PC-3 (cell line): ENCODE results near the gene KRT28. TPM values are rescaled to one million over a fixed set of nuclear protein-coding genes. Genes with fewer than 3 reads are reported as not detected.
A peak's percentile ranks its signal among the peaks of the same experiment; 100 is the strongest.

Experiments used
- ATAC-seq: fragments of 200-7000 bp; cut with Tn5 transposase; 2 replicates; pipeline ENCODE4 v1.9.1; 2020; ENCODE audit warnings: mild to moderate bottlenecking, moderate library complexity
- BruUV-seq: library from RNA; stranded (reverse); fragments of 400-500 nt; replicated peaks from 2 replicates; lab custom pipeline; 2021; lab: Mats Ljungman, UMichigan
- CTCF ChIA-PET: fragments of 300-600 bp; sonication (Branson Sonifier 250); formaldehyde crosslinking; loops from one replicate; lab custom pipeline; 2022; ENCODE audit warnings: antibody characterized with exemption; lab: Charles Lee
- POLR2A ChIA-PET: fragments of 300-600 bp; sonication (Branson Sonifier 250); formaldehyde crosslinking; loops from one replicate; lab custom pipeline; 2022; ENCODE audit warnings: antibody characterized with exemption; ENCODE audit not compliant: unreplicated experiment; lab: Charles Lee
- DNase-seq: peaks from one replicate; pipeline ENCODE4 v3.0.0-alpha.2; 2015
- H2AFZ ChIP-seq: fragments of 300-600 bp; sonication (generic); 2 replicates; pipeline ENCODE4 v1.6.0; 2016; ENCODE audit warnings: antibody characterized with exemption, low read length
- H3F3A ChIP-seq: fragments of 300-600 bp; sonication (generic); one replicate; pipeline ENCODE4 v1.6.0; 2017; ENCODE audit warnings: antibody characterized with exemption, low read length, control low read depth, mild to moderate bottlenecking; ENCODE audit not compliant: unreplicated experiment
- H3K27ac ChIP-seq: fragments of 300-600 bp; sonication (generic); 2 replicates; pipeline ENCODE4 v1.5.1; 2016; ENCODE audit warnings: mild to moderate bottlenecking, low read length
- H3K27me3 ChIP-seq: fragments of 300-600 bp; sonication (generic); 2 replicates; pipeline ENCODE4 v1.6.1; 2016; ENCODE audit warnings: low read length, mixed read lengths
- H3K36me3 ChIP-seq: fragments of 300-600 bp; sonication (generic); 2 replicates; pipeline ENCODE4 v1.6.1; 2016; ENCODE audit warnings: low read depth, mixed run types, low read length, mixed read lengths
- H3K4me1 ChIP-seq: fragments of 300-600 bp; sonication (generic); 2 replicates; pipeline ENCODE4 v1.5.1; 2016; ENCODE audit warnings: low read length; ENCODE audit not compliant: insufficient read depth
- H3K4me2 ChIP-seq: fragments of 300-600 bp; sonication (generic); 2 replicates; pipeline ENCODE4 v1.6.0; 2016; ENCODE audit warnings: low read length
- H3K4me3 ChIP-seq: fragments of 300-600 bp; sonication (generic); 2 replicates; pipeline ENCODE4 v1.5.1; 2016; ENCODE audit warnings: mild to moderate bottlenecking, low read length, mixed read lengths
- H3K79me2 ChIP-seq: fragments of 300-600 bp; sonication (generic); 2 replicates; pipeline ENCODE4 v1.6.1; 2017; ENCODE audit warnings: low read length, mixed read lengths
- H3K9ac ChIP-seq: fragments of 300-600 bp; sonication (generic); 2 replicates; pipeline ENCODE4 v1.6.0; 2016; ENCODE audit warnings: mild to moderate bottlenecking, low read length
- H3K9me2 ChIP-seq: fragments of 300-600 bp; sonication (generic); replicated peaks from 2 replicates; pipeline ENCODE4 v1.6.1; 2016; ENCODE audit warnings: mixed run types, low read length, mixed read lengths
- H3K9me3 ChIP-seq: fragments of 300-600 bp; sonication (generic); 2 replicates; pipeline ENCODE4 v1.6.1; 2016; ENCODE audit warnings: low read length, mixed read lengths
- H4K20me1 ChIP-seq: fragments of 300-600 bp; sonication (generic); 2 replicates; pipeline ENCODE4 v1.6.1; 2016; ENCODE audit warnings: low read length, mixed read lengths
- EZH2 ChIP-seq: fragments of 300-600 bp; sonication (generic); IDR thresholded peaks from one replicate; pipeline ENCODE4 v1.6.1; 2017; ENCODE audit warnings: antibody characterized with exemption, mild to moderate bottlenecking, low read length; ENCODE audit not compliant: unreplicated experiment
- EZH2phosphoT487 ChIP-seq: fragments of 300-600 bp; sonication (generic); IDR thresholded peaks from 2 replicates; pipeline ENCODE4 v1.6.1; 2018; ENCODE audit warnings: mild to moderate bottlenecking, antibody characterized with exemption, low read length, borderline replicate concordance
- intact Hi-C: fragments of 100-400 bp; cut with micrococcal nuclease; formaldehyde crosslinking; loops from 2 replicates; pipeline ENCODE4 v1.9.0; 2023
- total RNA-seq: library from RNA; depleted of rRNA; stranded (reverse); fragments of >200 nt; gene quantifications from 2 replicates; pipeline ENCODE4 v1.2.3, GENCODE V29; 2014
- TF ChIP-seq, protein P1 (sequence below): fragments of 300-600 bp; sonication (generic); conservative IDR thresholded peaks from 2 replicates; pipeline ENCODE4 v1.5.1; 2017; ENCODE audit warnings: antibody characterized with exemption, low read depth, mild to moderate bottlenecking, low read length

Gene KRT28
- total RNA-seq, 1 experiment from 2014 or later = not detected

DNA sequence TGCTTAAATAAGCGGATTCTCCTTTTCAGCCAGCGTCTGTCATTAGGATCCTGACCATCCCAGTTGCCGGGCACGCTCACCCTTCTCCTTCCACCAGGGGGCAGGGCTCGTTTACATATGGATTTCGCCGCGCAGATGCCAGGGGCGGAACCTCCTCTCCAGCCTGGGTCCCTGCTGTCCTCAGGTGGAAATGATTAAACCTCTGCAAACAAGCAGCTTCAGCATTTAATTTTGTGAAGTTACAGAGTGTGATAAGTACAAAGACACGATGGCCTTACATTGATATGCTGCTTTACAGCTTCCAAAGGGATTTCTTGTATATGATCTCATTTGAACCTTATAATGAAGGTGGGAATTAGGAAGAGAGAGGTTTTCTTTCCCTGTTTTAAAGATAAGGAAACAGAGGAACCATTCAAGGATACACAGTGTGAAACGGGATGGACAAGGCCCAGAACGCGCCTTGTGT, 3.9 kb upstream of the KRT28 start:
- H3K27ac ChIP-seq = peak overlapping the region; percentile 31; the same call in 1 of the 2 replicates
- H3K9me2 ChIP-seq = no peaks in the 10 kb centered on the region
- ChIA-PET CTCF (interaction anchor here (0.5 to 0.8 kb wide), 7 partner anchors 49 to 859 kb away, joined by 3 to 5 read pairs (median 3); no protein-coding TSS in a partner anchor), POLR2A (interaction anchor here (0.6 kb wide), 1 partner anchor 889 kb away, joined by 7 read pairs; no protein-coding TSS in a partner anchor)
- intact Hi-C loops = loop anchor here (2.0 to 10.0 kb wide), 6 partner anchors 51 to 863 kb away; partner anchors contain the start of gene KRT15
- H3F3A ChIP-seq = no peaks in the 10 kb centered on the region
- H3K36me3 ChIP-seq = no peaks in the 10 kb centered on the region
- TF ChIP-seq, protein P1, sequence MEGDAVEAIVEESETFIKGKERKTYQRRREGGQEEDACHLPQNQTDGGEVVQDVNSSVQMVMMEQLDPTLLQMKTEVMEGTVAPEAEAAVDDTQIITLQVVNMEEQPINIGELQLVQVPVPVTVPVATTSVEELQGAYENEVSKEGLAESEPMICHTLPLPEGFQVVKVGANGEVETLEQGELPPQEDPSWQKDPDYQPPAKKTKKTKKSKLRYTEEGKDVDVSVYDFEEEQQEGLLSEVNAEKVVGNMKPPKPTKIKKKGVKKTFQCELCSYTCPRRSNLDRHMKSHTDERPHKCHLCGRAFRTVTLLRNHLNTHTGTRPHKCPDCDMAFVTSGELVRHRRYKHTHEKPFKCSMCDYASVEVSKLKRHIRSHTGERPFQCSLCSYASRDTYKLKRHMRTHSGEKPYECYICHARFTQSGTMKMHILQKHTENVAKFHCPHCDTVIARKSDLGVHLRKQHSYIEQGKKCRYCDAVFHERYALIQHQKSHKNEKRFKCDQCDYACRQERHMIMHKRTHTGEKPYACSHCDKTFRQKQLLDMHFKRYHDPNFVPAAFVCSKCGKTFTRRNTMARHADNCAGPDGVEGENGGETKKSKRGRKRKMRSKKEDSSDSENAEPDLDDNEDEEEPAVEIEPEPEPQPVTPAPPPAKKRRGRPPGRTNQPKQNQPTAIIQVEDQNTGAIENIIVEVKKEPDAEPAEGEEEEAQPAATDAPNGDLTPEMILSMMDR = peak; percentile 86
- TF ChIP-seq EZH2 (no peak), EZH2phosphoT487 (no peak)
- DNase-seq = peak; percentile 82
- H3K9ac ChIP-seq = no peak overlapping the region; the same call in 1 of the 2 replicates
- no TSS peak for BruUV-seq
- no peaks in the 10 kb centered on the region for H3K9me3 ChIP-seq
- no peak overlapping the region for H3K4me3 ChIP-seq
- H3K27me3 ChIP-seq = no peaks in the 10 kb centered on the region
- peak; percentile 85 for ATAC-seq
- H2AFZ ChIP-seq = peak overlapping the region; percentile 50; the same call in 1 of the 2 replicates
- H3K4me2 ChIP-seq = peak overlapping the region; percentile 61
- H4K20me1 ChIP-seq = no peaks in the 10 kb centered on the region
- peaks cover 8% of the 10 kb centered on the region for H3K4me1 ChIP-seq
- no peaks in the 10 kb centered on the region for H3K79me2 ChIP-seq

GRCh38 chr17:40801157-40801556, 1.4 kb upstream of the KRT28 start:
- Histone ChIP-seq H3K36me3 (no peaks in the 10 kb centered on the region), H2AFZ (no peak overlapping the region), H4K20me1 (no peaks in the 10 kb centered on the region), H3F3A (no peaks in the 10 kb centered on the region), H3K27me3 (no peaks in the 10 kb centered on the region), H3K79me2 (no peaks in the 10 kb centered on the region), H3K9me3 (no peaks in the 10 kb centered on the region), H3K27ac (no peak overlapping the region), H3K4me2 (no peak overlapping the region), H3K4me3 (no peak overlapping the region), H3K4me1 (peaks cover 8% of the 10 kb centered on the region), H3K9ac (no peak overlapping the region), H3K9me2 (no peaks in the 10 kb centered on the region)
- intact Hi-C loops = loop anchor here (5.0 to 10.0 kb wide), 4 partner anchors 106 to 744 kb away; partner anchors contain the start of gene KRT15
- ATAC-seq = no peak
- DNase-seq = no peak
- POLR2A ChIA-PET = no interaction called here
- BruUV-seq = no TSS peak
- CTCF ChIA-PET = no interaction called here
- TF ChIP-seq EZH2phosphoT487 (no peak), EZH2 (no peak)
- TF ChIP-seq, protein P1 = no peak

DNA sequence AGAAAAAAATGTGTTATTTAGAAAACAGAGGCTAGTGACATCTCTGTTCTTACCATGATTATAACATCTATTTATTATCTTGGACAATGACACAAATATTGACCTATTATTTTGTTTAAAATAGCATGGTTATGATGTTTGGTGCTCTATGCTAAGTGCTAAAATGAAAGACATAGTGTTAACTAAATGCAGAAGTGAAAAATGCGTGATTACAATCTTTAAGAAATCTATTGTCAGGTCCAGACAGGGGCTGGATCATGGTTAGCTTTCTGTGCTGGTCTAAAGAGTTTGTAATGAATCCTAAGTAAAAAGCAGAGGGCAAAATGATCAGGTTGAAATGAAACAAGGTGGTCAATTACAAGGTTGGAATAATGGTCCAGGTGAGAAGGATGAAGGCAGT, 622 bp upstream of the KRT28 start:
- no peaks in the 10 kb centered on the region for H3K9me2 ChIP-seq
- no peak overlapping the region for H3K27ac ChIP-seq
- intact Hi-C loops = loop anchor here (5.0 to 10.0 kb wide), 4 partner anchors 107 to 744 kb away; partner anchors contain the start of gene KRT15
- no peaks in the 10 kb centered on the region for H3K9me3 ChIP-seq
- CTCF ChIA-PET = no interaction called here
- no peak overlapping the region for H3K9ac ChIP-seq
- TF ChIP-seq EZH2 = no peak
- no peak for TF ChIP-seq EZH2phosphoT487
- TF ChIP-seq, protein P1 = no peak
- POLR2A ChIA-PET = no interaction called here
- H2AFZ ChIP-seq = no peak overlapping the region
- ATAC-seq (no peak), DNase-seq (no peak)
- BruUV-seq = no TSS peak
- H3K4me1 ChIP-seq = peaks cover 8% of the 10 kb centered on the region
- H3K4me3 ChIP-seq = no peak overlapping the region
- H3K4me2 ChIP-seq = no peak overlapping the region
- no peaks in the 10 kb centered on the region for H3K36me3 ChIP-seq
- no peaks in the 10 kb centered on the region for H3K79me2 ChIP-seq
- H4K20me1 ChIP-seq = no peaks in the 10 kb centered on the region
- H3K27me3 ChIP-seq = no peaks in the 10 kb centered on the region
- no peaks in the 10 kb centered on the region for H3F3A ChIP-seq
